Spleen (tissue), 7 donors: ENCODE results near the gene USP21.

ENCODE experiments used
- POLR2A ChIP-seq, 3 donors: fragments of 450-650 bp; IDR thresholded peaks; one replicate each; pipeline ENCODE4 v1.5.1; 2017; ENCODE audit warnings: antibody characterized with exemption in 3 of 3, mild to moderate bottlenecking in 1 of 3
- TF ChIP-seq, protein P1 (sequence below), 11 experiments: fragments of 200-600 bp in 7 of 11; fragments of 450-650 bp in 4 of 11; sonication (generic) in 4 of 11; IDR thresholded peaks in 8 of 11; conservative IDR thresholded peaks in 3 of 11; 1 replicate in 7 of 11; 2 replicates in 4 of 11; pipeline versions ENCODE4 v1.4.0 to v1.8.0; 2016 to 2021; ENCODE audit warnings: antibody characterized with exemption in 11 of 11, inconsistent platforms in 4 of 11, mild to moderate bottlenecking in 1 of 11
- donor health status: DM: no; HTN: no; CAD: no; lungs with moderate emphysema.
- donor health status: DM: no; HTN: no; CAD: no.
- donor health status: DM: no; HTN: no; CAD: no.

DNA sequence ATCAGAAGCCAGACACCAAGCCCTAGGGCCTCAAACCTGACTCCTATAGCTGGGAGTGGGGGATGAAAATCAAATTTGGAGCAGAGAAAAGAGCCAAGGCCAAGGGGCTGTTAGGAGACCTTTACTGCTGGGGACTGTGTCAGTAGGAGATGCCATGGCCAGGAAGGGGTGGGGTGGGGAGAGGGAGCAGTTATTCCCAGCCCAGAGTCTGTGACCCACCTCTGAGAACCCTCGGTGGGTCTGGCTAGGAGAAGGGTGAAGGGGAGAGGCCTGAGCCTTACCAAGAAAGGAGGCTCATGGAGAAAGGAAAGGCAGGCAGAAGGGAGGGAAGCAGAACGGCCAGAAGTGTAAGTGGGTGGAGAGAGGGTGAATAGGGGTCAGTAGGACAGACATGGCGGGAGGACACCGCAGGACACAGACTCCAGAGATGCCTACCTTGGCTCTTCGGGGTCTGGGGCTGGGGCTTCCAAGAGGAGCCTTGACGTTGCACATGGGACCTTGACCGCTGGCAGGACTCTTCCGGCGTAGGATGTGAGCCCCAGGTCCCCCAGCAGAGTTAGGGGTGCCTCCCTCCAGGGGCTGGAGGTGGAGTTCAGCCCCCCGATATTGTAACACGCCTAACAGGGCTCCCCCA is 38.4 kb downstream of the USP21 start:
- no peak for TF ChIP-seq POLR2A (IDR thresholded peaks at IDR 0.05)
- TF ChIP-seq, protein P1, sequence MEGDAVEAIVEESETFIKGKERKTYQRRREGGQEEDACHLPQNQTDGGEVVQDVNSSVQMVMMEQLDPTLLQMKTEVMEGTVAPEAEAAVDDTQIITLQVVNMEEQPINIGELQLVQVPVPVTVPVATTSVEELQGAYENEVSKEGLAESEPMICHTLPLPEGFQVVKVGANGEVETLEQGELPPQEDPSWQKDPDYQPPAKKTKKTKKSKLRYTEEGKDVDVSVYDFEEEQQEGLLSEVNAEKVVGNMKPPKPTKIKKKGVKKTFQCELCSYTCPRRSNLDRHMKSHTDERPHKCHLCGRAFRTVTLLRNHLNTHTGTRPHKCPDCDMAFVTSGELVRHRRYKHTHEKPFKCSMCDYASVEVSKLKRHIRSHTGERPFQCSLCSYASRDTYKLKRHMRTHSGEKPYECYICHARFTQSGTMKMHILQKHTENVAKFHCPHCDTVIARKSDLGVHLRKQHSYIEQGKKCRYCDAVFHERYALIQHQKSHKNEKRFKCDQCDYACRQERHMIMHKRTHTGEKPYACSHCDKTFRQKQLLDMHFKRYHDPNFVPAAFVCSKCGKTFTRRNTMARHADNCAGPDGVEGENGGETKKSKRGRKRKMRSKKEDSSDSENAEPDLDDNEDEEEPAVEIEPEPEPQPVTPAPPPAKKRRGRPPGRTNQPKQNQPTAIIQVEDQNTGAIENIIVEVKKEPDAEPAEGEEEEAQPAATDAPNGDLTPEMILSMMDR (IDR thresholded peaks at IDR 0.05 in 8 of 11, conservative IDR thresholded peaks at IDR 0.05 in 3 of 11) = no peak
